Right lobe of liver (tissue), 4 donors: ENCODE results near the gene CBLL1.

Source experiments
- POLR2A ChIP-seq: fragments of 450-650 bp; IDR thresholded peaks from one replicate; pipeline ENCODE4 v1.6.1; 2017; ENCODE audit warnings: antibody characterized with exemption, mild to moderate bottlenecking
- TF ChIP-seq, protein P1 (sequence below), 4 donors: fragments of 200-600 bp in 3 of 4; fragments of 450-650 bp in 1 of 4; IDR thresholded peaks; one replicate each; pipeline versions ENCODE4 v1.5.1 to v1.8.0; 2016 to 2022; ENCODE audit warnings: antibody characterized with exemption in 4 of 4, mild to moderate bottlenecking in 2 of 4
- donor health status: DM: no; HTN: no; CAD: no.
- donor health status: DM: no; HTN: no; CAD: no.
- donor health status: DM: no; HTN: yes; CAD: no.

DNA sequence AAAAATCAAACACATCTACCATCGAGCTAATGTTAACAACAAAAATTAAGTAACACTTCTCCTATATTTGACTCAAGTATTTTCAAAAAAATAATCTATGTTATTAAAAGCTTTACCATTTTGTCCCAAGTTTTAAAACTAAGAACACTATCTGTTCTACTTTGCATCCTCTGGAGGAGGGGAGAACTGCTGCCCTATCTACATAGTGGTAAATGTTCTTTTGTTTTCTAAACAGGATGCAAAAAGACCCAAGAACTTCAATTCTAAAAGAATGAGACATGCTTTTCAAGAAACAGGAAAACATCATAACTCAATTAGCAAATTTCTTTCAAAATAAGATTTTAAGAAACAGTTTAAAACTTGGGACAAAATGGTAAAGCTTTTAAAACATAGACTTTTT is 44.3 kb downstream of the CBLL1 start:
- no peak for TF ChIP-seq POLR2A
- TF ChIP-seq, protein P1, sequence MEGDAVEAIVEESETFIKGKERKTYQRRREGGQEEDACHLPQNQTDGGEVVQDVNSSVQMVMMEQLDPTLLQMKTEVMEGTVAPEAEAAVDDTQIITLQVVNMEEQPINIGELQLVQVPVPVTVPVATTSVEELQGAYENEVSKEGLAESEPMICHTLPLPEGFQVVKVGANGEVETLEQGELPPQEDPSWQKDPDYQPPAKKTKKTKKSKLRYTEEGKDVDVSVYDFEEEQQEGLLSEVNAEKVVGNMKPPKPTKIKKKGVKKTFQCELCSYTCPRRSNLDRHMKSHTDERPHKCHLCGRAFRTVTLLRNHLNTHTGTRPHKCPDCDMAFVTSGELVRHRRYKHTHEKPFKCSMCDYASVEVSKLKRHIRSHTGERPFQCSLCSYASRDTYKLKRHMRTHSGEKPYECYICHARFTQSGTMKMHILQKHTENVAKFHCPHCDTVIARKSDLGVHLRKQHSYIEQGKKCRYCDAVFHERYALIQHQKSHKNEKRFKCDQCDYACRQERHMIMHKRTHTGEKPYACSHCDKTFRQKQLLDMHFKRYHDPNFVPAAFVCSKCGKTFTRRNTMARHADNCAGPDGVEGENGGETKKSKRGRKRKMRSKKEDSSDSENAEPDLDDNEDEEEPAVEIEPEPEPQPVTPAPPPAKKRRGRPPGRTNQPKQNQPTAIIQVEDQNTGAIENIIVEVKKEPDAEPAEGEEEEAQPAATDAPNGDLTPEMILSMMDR (IDR thresholded peaks at IDR 0.05): no peak
